GM12892 (cell line): ENCODE results near the gene HMCN2.
A peak's percentile ranks its signal among the peaks of the same experiment; 100 is the strongest.

Experiments used
- DNase-seq: peaks from one replicate; pipeline ENCODE4 v3.0.0; 2011; ENCODE audit not compliant: insufficient read length
- FAIRE-seq: peaks from 2 replicates; lab custom pipeline; 2011; peaks lifted over from hg19 to GRCh38; lab: Jason Lieb, UNC
- POLR2A ChIP-seq: IDR thresholded peaks from 2 replicates; pipeline ENCODE4 v1.6.1; 2011; ENCODE audit warnings: low read depth, low read length, control low read depth
- POLR2AphosphoS5 ChIP-seq: IDR thresholded peaks from 2 replicates; pipeline ENCODE4 v1.6.1; 2011; ENCODE audit warnings: low read depth, low read length, control low read depth
- TAF1 ChIP-seq: IDR thresholded peaks from 2 replicates; pipeline ENCODE4 v1.6.1; 2011; ENCODE audit warnings: low read depth, mild to moderate bottlenecking, control low read depth, low read length, borderline replicate concordance

HMCN2 gene

DNA sequence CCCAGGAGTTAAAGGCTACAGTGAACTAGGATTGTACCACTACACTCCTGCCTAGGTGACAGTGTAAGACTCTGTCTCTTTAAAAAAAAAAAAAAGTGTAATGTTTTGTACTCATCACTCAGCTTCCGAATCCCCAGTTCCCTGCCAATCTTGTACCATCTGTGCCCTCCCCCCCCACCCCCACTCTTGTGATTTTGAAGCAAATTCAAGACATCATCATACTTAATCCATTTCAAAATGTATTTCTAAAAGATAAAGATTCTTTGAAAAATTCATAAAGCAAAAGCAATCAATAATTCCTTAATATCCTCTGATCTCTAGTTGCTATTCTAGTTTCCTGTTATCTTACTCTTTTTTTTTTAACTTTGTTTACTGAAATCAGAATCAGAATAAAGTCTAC is 34.9 kb upstream of the HMCN2 start:
- no peak for TF ChIP-seq POLR2A
- no peak for TF ChIP-seq POLR2AphosphoS5
- TF ChIP-seq TAF1: no peak
- FAIRE-seq (no peak), DNase-seq (no peak)

DNA sequence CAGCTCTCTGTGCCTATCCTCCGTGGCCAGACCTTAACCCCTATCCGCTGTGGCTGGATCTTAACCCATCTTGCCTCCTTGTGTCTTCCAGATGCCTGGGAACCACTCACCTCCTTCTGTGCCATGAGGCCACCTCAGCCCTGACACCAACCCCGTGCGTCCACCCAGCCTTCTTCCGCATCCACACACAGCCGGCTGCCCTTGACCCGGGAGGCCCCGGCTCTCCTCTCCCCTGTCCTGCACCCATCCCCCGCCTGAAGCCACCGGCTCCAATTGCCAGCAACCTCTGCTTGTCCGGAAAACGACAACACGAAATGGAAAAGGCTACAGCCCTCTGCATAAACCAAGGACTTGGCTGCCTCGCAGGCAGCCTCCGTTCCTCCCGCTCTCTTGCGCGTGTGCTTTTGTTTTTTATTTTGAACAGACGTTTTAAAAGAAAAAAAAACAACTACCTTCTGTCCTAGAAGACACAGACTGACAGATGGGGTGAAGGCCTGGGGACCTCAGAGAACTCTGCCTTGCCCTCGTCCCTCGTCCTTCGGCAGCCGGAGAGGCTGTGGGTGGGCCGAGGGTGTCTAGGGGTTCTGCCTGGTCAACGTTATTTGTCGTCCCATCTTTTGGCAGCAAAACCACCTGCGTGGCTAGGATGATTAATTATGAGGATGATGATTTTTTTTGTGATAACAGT is 32.5 kb upstream of the HMCN2 start:
- DNase-seq (no peak), FAIRE-seq (no peak)
- no peak for TF ChIP-seq POLR2A
- no peak for TF ChIP-seq POLR2AphosphoS5
- no peak for TF ChIP-seq TAF1

GRCh38 chr9:130233587-130233945 is 32.0 kb upstream of the HMCN2 start:
- no peak for TF ChIP-seq POLR2A
- DNase-seq (no peak), FAIRE-seq (no peak)

GRCh38 chr9:130234340-130235260 is 31.0 kb upstream of the HMCN2 start:
- DNase-seq (no peak), FAIRE-seq (no peak)
- TF ChIP-seq TAF1 (no peak), POLR2A (no peak), POLR2AphosphoS5 (no peak)

DNA sequence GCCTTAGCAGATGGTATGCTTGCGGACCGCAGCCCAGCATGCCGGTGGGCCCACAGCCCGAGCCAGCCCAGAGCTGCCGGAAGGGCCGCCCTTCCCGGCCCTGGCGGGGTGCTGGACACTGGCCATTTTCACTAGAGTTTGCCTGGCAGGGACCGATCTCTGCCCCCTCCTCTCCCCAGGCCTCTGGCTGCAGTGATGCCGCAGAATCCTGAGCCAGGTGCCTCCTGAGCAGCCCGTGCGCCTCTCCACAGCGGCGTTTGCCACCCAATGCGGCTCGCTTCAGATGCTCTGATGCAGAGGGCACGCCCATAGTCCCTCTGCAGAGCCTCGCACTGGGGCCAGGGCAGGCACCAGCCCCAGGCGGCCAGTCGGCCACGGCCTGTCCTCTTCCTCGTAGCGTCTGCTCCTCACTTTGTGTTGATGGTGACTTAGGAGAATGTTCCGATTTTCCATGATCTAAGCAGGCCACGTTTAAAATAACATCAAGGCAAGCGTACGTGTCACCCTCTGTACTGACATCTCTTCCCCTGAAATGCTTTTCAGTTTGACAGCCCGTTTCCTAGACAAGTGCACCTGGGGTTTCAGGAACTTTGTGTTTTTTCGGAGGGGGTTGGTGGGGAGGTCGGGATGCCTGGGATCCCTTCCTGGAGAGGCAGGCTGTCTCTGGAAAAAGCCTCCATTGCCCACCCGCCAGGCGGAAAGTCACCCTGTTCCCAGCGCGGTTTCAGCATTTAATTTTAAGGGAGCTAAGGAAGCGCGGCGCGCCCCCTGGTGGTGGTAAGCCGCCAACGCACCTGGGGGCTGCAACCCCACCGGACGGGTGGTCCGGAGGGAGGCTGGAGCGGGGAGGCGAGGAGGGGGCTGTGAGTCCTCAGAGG is 29.8 kb upstream of the HMCN2 start:
- FAIRE-seq: peak; percentile 53
- DNase-seq: peak; percentile 54
- TF ChIP-seq TAF1: no peak
- no peak for TF ChIP-seq POLR2AphosphoS5
- no peak for TF ChIP-seq POLR2A

DNA sequence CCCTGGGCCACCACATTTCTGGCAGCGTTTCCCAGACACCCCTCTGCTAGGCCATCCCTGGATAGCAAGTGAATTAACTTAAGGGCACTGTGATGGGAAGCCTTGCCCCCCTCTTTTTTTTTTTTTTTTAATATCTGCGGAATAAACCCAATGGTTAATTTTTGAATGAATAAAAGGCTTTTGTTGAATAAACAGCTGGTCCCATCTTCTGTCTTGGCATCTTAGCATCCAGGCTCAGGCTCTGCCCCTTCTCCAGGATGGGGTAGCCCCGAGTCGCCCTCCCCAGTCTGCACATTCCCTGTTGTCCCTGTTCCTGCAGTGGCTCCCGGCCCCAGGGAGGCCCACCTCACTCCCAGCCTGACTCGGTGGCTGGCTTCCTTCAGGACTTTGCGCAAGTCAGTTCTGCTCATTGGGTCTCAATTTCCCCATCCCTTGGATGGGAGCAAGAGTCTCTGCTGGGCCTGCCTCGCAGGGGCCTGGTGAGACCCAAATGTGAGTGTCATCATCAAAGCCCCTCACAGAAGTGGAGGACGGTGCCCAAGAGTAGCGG is 29.0 kb upstream of the HMCN2 start:
- no peak for DNase-seq
- TF ChIP-seq TAF1: no peak
- no peak for TF ChIP-seq POLR2A
- no peak for TF ChIP-seq POLR2AphosphoS5
- no peak for FAIRE-seq

DNA sequence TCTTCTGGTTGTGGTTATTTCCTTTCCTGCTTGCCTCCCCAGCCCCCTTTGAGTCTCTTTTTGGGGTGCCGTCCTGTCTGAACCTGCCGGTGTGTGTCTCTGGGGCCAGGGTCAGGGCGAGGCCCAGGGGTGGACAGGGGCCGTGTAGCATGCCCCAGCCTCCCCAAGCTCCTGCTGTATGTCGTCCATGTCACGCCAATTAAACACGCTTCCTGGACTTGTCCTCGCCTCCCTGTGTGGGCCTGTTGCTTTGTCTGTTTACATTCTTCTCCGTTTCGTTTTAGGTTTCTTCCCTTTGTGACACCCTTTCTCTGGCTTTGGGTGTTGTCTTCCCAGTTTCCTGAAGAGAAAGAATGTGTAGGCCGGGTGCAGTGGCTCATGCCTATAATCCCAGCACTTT is 28.5 kb upstream of the HMCN2 start:
- FAIRE-seq (no peak), DNase-seq (no peak)
- TF ChIP-seq TAF1 (no peak), POLR2AphosphoS5 (no peak), POLR2A (no peak)

DNA sequence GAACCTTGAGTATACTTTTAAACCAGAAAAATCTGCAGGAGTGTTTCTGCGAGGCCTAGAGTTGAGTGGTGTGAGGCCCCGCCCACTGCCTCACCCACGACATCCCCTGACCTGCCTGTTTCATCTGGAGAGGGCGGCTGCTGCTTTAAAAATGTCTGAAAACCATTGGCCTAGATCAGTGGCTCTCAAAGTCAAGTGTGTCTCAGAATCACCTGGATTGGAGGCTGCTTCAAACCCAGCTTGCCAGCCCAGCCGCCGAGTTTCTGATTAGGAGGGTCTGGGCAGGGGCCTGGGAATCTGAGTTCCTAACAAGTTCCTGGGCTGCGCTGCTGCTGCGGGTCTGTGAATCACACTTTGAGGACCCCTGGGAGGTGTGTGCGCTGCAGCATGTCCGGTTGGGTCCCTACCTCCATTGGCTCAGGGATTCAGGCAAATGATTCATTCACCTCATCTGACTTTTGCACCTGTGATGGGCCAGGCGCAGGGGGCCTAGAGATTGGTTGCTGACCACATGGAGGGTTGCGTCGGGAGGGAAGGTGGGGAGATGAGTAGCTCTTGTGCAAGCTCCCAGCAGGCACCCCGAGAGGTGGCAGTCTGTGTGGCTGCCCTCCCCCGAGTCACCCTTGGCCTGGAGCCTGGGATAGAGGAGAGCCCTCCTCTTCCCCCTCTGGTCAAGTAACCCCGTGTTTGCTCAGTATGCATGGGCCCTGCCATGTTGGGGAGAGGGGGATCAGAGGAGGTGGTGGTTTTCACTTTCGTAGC is 27.6 kb upstream of the HMCN2 start:
- no peak for TF ChIP-seq POLR2A
- TF ChIP-seq TAF1: no peak
- DNase-seq (no peak), FAIRE-seq (no peak)

- DNase-seq: no peak
- no peak for TF ChIP-seq POLR2AphosphoS5
- no peak for TF ChIP-seq TAF1
- no peak for TF ChIP-seq POLR2A
- FAIRE-seq: no peak
These were observed 26.2 kb upstream of the HMCN2 start for GRCh38 chr9:130239363-130239695.

DNA sequence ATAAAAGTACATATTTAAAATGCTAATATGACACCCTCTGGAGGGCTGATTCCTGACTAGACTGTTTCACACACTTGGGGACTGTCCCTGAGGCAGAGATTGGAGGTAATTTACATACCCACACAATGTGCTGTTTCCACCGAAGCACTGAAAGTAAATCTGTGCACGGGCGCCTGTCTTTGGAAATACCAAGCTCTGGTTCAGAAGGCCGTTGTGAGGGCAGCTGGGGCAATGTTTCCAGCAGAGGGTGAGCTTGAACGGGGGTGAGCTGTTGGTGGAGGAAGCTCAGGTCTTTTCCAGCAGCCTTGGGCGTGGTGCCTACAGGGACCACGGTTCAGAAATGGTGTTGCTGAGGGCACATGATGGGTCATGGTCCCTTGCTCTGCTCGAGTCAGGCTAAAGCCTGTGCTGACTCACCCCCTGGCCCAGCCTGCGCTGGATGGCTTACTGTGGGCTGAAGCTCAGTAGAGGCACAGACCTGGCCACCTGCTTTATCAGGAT is 25.8 kb upstream of the HMCN2 start:
- DNase-seq: no peak
- no peak for FAIRE-seq
- TF ChIP-seq POLR2A (no peak), TAF1 (no peak), POLR2AphosphoS5 (no peak)
